BLaER1 treated with 17β-estradiol and CSF1 and Interleukin-3, amounts not matched to agents 10 nM and 100 nM (cell line): ENCODE results near the gene CARD18.
"Not testable (repeated sequence)": the region's sequence is repeated elsewhere in the genome, so short reads cannot be mapped to it uniquely, and the experiment has no call there.

ENCODE experiments used
- H3K27ac ChIP-seq, 11 experiments: shearing (Covaris generic); formaldehyde crosslinking; 2 replicates each; pipeline ENCODE4 v1.8.1; 2022
- H3K27me3 ChIP-seq, 11 experiments: shearing (Covaris generic); formaldehyde crosslinking; 2 replicates each; pipeline ENCODE4 v1.8.1; 2022
- H3K36me3 ChIP-seq, 11 experiments: shearing (Covaris generic); formaldehyde crosslinking; 2 replicates each; pipeline ENCODE4 v1.8.1; 2022
- H3K4me1 ChIP-seq, 10 experiments: shearing (Covaris generic); formaldehyde crosslinking; 2 replicates each; pipeline ENCODE4 v1.8.1; 2022
- H3K4me2 ChIP-seq, 11 experiments: shearing (Covaris generic); formaldehyde crosslinking; 2 replicates each; pipeline ENCODE4 v1.8.1; 2022
- H3K4me3 ChIP-seq, 10 experiments: shearing (Covaris generic); formaldehyde crosslinking; 2 replicates each; pipeline ENCODE4 v1.8.1; 2022
- H3K9ac ChIP-seq, 11 experiments: shearing (Covaris generic); formaldehyde crosslinking; 2 replicates each; pipeline ENCODE4 v1.8.1; 2022
- H3K9me3 ChIP-seq, 11 experiments: shearing (Covaris generic); formaldehyde crosslinking; replicated peaks in 1 of 11; 2 replicates each; pipeline ENCODE4 v1.8.1; 2022
- H4K20me1 ChIP-seq, 11 experiments: shearing (Covaris generic); formaldehyde crosslinking; 2 replicates each; pipeline ENCODE4 v1.8.1; 2022
- Cebpa-rat ChIP-seq, 11 experiments: shearing (Covaris generic); IDR thresholded peaks; 2 replicates each; pipeline ENCODE4 v1.8.1; 2022

Gene CARD18

DNA sequence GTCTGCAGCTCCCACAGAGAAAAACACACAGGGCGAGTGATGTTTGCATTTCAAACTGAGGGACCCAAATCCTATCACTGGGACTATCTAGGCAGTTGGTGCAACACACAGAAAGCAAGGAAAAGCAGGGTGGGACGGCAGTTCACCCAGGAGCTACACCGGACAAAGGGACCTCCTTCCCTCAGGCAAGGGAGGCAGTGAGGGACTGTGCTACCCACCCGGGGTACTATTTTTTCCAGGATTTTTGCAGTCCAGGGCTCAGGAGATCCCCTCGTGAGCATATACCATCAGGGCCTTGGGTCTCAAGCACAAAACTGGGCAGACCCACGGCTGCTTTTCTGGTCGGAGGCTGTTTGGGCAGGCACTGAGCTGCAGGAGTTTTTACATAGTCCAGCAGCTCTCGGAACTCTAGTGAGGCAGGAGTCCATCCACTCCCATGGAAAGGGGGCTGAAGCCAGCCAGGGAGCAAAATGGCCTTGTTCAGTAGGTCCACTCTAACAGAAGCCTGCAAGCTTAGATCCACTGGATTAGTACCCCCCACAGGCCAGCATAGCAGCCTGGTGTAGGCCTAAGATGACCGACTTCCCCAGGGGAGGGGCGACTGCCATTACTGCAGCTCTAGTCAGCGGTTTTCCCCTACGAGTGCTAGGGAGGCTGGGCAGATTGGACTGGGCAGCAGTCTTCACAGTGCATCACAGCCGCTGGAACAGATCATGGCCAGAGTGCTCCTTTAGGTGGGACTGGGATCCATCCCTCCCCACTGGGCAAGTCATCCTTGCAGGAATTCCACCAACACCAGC is 28.2 kb downstream of the CARD18 start:
- Histone ChIP-seq H4K20me1 (no peaks in the 10 kb centered on the region), H3K4me3 (no peak overlapping the region), H3K36me3 (no peaks in the 10 kb centered on the region), H3K4me2 (peak overlapping the region in 7 of 11 experiments; percentile 2 to 83 (median 64); a peak in 9 of 22 replicates), H3K9ac (0 out of 22 replicates have a peak overlapping the region, but pooled peaks of 1 of the 11 experiments have one; percentile 23), H3K27me3 (no peaks in the 10 kb centered on the region), H3K9me3 (0 out of 22 replicates have a peak, but pooled peaks cover 0 to 15% (median 0%) of the 10 kb centered on the region in 11 experiments), H3K27ac (peak overlapping the region in 7 of 11 experiments; percentile 36 to 70 (median 52); a peak in 9 of 22 replicates), H3K4me1 (peaks cover 0 to 44% (median 16%) of the 10 kb centered on the region in 10 experiments; a peak in 14 of 20 replicates)
- no peak for TF ChIP-seq Cebpa-rat (IDR thresholded peaks at IDR 0.05)

GRCh38 chr11:105110688-105111030 is 28.9 kb downstream of the CARD18 start:
- no peaks in the 10 kb centered on the region for H3K36me3 ChIP-seq
- peak overlapping the region in 7 of 11 experiments; percentile 36 to 70 (median 52); a peak in 10 of 22 replicates for H3K27ac ChIP-seq
- no peak for TF ChIP-seq Cebpa-rat (IDR thresholded peaks at IDR 0.05)
- H3K4me2 ChIP-seq: peak overlapping the region in 9 of 11 experiments; percentile 7 to 83 (median 51); a peak in 14 of 22 replicates
- peaks cover 0 to 44% (median 16%) of the 10 kb centered on the region in 10 experiments; a peak in 14 of 20 replicates for H3K4me1 ChIP-seq
- H3K9me3 ChIP-seq: 0 out of 22 replicates have a peak, but pooled peaks cover 0 to 15% (median 0%) of the 10 kb centered on the region in 11 experiments
- H3K27me3 ChIP-seq: no peaks in the 10 kb centered on the region
- H3K9ac ChIP-seq: peak overlapping the region in 3 of 11 experiments; percentile 6 to 51 (median 23); a peak in 3 of 22 replicates
- H3K4me3 ChIP-seq: no peak overlapping the region
- no peaks in the 10 kb centered on the region for H4K20me1 ChIP-seq

GRCh38 chr11:105109855-105110687 is 29.5 kb downstream of the CARD18 start:
- peaks cover 0 to 9% (median 0%) of the 10 kb centered on the region in 11 experiments; a peak in 3 of 22 replicates for H3K9me3 ChIP-seq
- H3K9ac ChIP-seq: peak overlapping the region in 5 of 11 experiments; percentile 6 to 51 (median 32); a peak in 7 of 22 replicates
- H4K20me1 ChIP-seq: no peaks in the 10 kb centered on the region
- H3K27ac ChIP-seq: peak overlapping the region in 7 of 11 experiments; percentile 36 to 70 (median 52); a peak in 12 of 22 replicates
- H3K27me3 ChIP-seq: no peaks in the 10 kb centered on the region
- H3K4me1 ChIP-seq: peaks cover 0 to 44% (median 16%) of the 10 kb centered on the region in 10 experiments; a peak in 14 of 20 replicates
- no peaks in the 10 kb centered on the region for H3K36me3 ChIP-seq
- H3K4me2 ChIP-seq: peak overlapping the region in 9 of 11 experiments; percentile 7 to 83 (median 51); a peak in 15 of 22 replicates
- no peak for TF ChIP-seq Cebpa-rat (IDR thresholded peaks at IDR 0.05)
- 0 out of 20 replicates have a peak overlapping the region, but pooled peaks of 1 of the 10 experiments have one; percentile 14 for H3K4me3 ChIP-seq

DNA sequence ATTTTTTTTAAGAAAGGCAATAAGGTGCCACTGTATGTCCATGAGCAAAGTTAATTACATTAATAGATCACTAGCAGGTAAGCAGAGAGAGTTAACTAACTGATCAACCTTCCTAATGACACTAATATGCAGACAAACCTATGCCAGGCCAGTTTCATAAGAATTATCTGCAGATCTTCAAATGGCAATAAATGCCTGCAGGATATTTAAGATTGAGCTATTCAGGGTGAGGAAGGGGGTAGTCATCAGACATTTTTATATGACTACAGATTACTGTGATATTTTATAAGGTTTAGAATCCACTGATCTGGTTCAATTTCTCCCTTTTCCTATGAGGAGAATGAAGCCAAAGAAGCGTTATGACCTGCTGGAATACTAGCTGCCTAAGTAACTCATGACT is 30.2 kb downstream of the CARD18 start:
- H3K36me3 ChIP-seq: no peaks in the 10 kb centered on the region
- no peaks in the 10 kb centered on the region for H3K27me3 ChIP-seq
- peaks cover 0 to 9% (median 0%) of the 10 kb centered on the region in 11 experiments; a peak in 3 of 22 replicates for H3K9me3 ChIP-seq
- no peak for TF ChIP-seq Cebpa-rat (IDR thresholded peaks at IDR 0.05)
- H3K4me3 ChIP-seq: no peak overlapping the region
- no peaks in the 10 kb centered on the region for H4K20me1 ChIP-seq
- H3K4me2 ChIP-seq: peak overlapping the region in 5 of 11 experiments; percentile 51 to 83 (median 66); a peak in 9 of 22 replicates
- peak overlapping the region in 3 of 11 experiments; percentile 46 to 70 (median 48); a peak in 4 of 22 replicates for H3K27ac ChIP-seq
- peaks cover 0 to 51% (median 16%) of the 10 kb centered on the region in 10 experiments; a peak in 14 of 20 replicates for H3K4me1 ChIP-seq
- peak overlapping the region in 1 of 11 experiments; percentile 32; a peak in 1 of 22 replicates for H3K9ac ChIP-seq

- H3K9me3 ChIP-seq: peaks cover 0 to 9% (median 0%) of the 10 kb centered on the region in 11 experiments; a peak in 3 of 22 replicates
- peaks cover 0 to 57% (median 16%) of the 10 kb centered on the region in 10 experiments; a peak in 14 of 20 replicates for H3K4me1 ChIP-seq
- H3K4me3 ChIP-seq: no peak overlapping the region
- H3K36me3 ChIP-seq: no peaks in the 10 kb centered on the region
- TF ChIP-seq Cebpa-rat (IDR thresholded peaks at IDR 0.05): no peak
- H3K27ac ChIP-seq: no peak overlapping the region
- no peaks in the 10 kb centered on the region for H3K27me3 ChIP-seq
- H4K20me1 ChIP-seq: no peaks in the 10 kb centered on the region
- peak overlapping the region in 2 of 11 experiments; percentile 17 to 41; a peak in 2 of 22 replicates for H3K4me2 ChIP-seq
- no peak overlapping the region for H3K9ac ChIP-seq
Measured at GRCh38 chr11:105108247-105108646, 31.3 kb downstream of the CARD18 start.

DNA sequence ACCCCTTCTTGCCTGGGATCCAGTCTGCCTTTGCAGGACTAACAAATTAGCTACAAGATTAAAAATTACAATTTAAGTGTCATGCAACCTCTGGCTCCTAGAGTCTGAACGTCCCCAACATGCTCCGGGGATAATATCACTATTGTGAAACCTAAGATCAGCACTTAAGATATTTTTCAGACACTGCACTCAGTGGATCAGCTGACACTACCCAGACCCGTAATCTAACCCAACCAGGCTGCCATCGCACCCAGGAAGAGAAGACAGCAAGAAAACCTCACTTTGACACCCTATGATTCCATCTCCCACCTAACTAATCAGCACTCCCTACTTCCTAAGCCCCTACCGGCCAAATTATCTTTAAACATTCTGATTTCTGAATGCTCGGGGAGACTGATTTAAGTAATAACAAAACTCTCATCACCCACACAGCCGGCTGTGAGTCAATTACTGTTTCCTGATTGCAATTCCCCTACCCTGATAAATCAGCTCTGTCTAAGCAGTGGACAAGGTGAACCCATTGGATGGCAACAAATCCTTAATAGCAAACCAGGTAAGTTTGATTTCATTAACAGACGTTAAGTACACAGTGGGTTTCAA is 32.2 kb downstream of the CARD18 start:
- not testable (repeated sequence) for H3K27me3 ChIP-seq, H3K9ac ChIP-seq, H3K4me2 ChIP-seq, H3K36me3 ChIP-seq, H3K9me3 ChIP-seq, H4K20me1 ChIP-seq, H3K27ac ChIP-seq, H3K4me3 ChIP-seq
- peaks cover 0 to 56% (median 16%) of the 10 kb centered on the region in 10 experiments; a peak in 14 of 20 replicates for H3K4me1 ChIP-seq

DNA sequence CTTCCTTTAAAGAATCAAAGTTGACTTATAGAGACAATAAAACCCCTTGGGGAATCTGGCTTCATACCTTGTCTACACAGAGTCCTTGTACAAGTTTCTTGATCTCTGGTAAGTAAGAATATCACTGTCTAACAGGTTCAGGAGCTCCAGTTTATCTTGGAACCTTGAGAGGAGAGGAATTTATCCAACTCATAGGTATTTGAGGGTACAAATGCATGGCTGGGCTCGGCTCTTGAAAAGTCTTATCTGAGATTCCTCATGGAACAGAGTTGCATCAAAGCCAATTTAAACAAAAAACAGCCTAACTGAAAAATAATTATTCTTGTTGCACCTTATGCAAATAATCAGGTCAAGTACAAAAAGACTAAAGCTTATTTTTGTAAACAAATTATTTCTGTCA is 33.4 kb downstream of the CARD18 start:
- Histone ChIP-seq H3K9ac (no peak overlapping the region), H3K4me1 (peaks cover 0 to 51% (median 16%) of the 10 kb centered on the region in 10 experiments; a peak in 14 of 20 replicates), H3K4me3 (no peak overlapping the region), H3K9me3 (peaks cover 0 to 9% (median 0%) of the 10 kb centered on the region in 11 experiments; a peak in 3 of 22 replicates), H3K36me3 (no peaks in the 10 kb centered on the region), H3K27ac (no peak overlapping the region), H3K4me2 (no peak overlapping the region), H3K27me3 (no peaks in the 10 kb centered on the region), H4K20me1 (no peaks in the 10 kb centered on the region)
- no peak for TF ChIP-seq Cebpa-rat (IDR thresholded peaks at IDR 0.05)

GRCh38 chr11:105104292-105104691 is 35.3 kb downstream of the CARD18 start:
- Histone ChIP-seq H3K9ac (no peak overlapping the region), H3K4me3 (no peak overlapping the region), H3K9me3 (peaks cover 0 to 9% (median 0%) of the 10 kb centered on the region in 11 experiments; a peak in 3 of 22 replicates), H4K20me1 (no peaks in the 10 kb centered on the region), H3K4me1 (peaks cover 0 to 51% (median 3%) of the 10 kb centered on the region in 10 experiments; a peak in 10 of 20 replicates), H3K27ac (no peak overlapping the region), H3K36me3 (no peaks in the 10 kb centered on the region), H3K27me3 (no peaks in the 10 kb centered on the region), H3K4me2 (peak overlapping the region in 3 of 11 experiments; percentile 10 to 61 (median 50); a peak in 6 of 22 replicates)
- TF ChIP-seq Cebpa-rat (IDR thresholded peaks at IDR 0.05): no peak
